Right lobe of liver (tissue), 6 donors: ENCODE results near the gene PCP4. TPM values are rescaled to one million over a fixed set of nuclear protein-coding genes. Genes with fewer than 3 reads are reported as not detected.

ENCODE experiments used
- ATAC-seq, 4 donors: fragments of 200-7000 bp; cut with Tn5 transposase; one replicate each; pipeline ENCODE4 v1.9.1; 2020; ENCODE audit warnings: mild to moderate bottlenecking in 4 of 4, moderate library complexity in 4 of 4
- DNase-seq, 3 donors: peaks; one replicate each; pipeline ENCODE4 v3.0.0-alpha.2; 2020
- H3K27ac ChIP-seq, 3 donors: fragments of 200-600 bp; one replicate each; pipeline ENCODE4 v1.8.0; 2022
- H3K27me3 ChIP-seq, 2 donors: fragments of 200-600 bp; one replicate each; pipeline ENCODE4 v1.8.0; 2022
- H3K36me3 ChIP-seq, 4 donors: fragments of 200-600 bp; sonication (generic) in 1 of 4; one replicate each; pipeline versions ENCODE4 v1.5.1 to v1.8.0; 2017 to 2022; ENCODE audit warnings: control low read depth in 1 of 4
- H3K4me1 ChIP-seq, 4 donors: fragments of 200-600 bp; sonication (generic) in 1 of 4; one replicate each; pipeline versions ENCODE4 v1.5.1 to v1.8.0; 2017 to 2022; ENCODE audit warnings: control low read depth in 1 of 4
- H3K4me3 ChIP-seq, 3 donors: fragments of 200-600 bp; one replicate each; pipeline ENCODE4 v1.8.0; 2022
- H3K9me3 ChIP-seq, 4 donors: fragments of 200-600 bp; sonication (generic) in 1 of 4; one replicate each; pipeline versions ENCODE4 v1.5.1 to v1.8.0; 2017 to 2022; ENCODE audit warnings: control low read depth in 1 of 4
- CTCF ChIP-seq, 4 donors: fragments of 200-600 bp in 3 of 4; fragments of 450-650 bp in 1 of 4; IDR thresholded peaks; one replicate each; pipeline versions ENCODE4 v1.5.1 to v1.8.0; 2016 to 2022; ENCODE audit warnings: antibody characterized with exemption in 4 of 4, mild to moderate bottlenecking in 2 of 4
- POLR2A ChIP-seq: fragments of 450-650 bp; IDR thresholded peaks from one replicate; pipeline ENCODE4 v1.6.1; 2017; ENCODE audit warnings: antibody characterized with exemption, mild to moderate bottlenecking
- WGBS: methylation state at CpG from one replicate; pipeline ENCODE4 v1.1.6; 2018; ENCODE audit warnings: low coverage, low lambda C conversion rate; ENCODE audit not compliant: insufficient coverage; ENCODE audit errors: missing lambda C conversion rate; 5-methylcytosine and 5-hydroxymethylcytosine counted together
- intact Hi-C, 2 donors: fragments of 100-400 bp; cut with DNase I; formaldehyde crosslinking; loops; one replicate each; pipeline versions ENCODE4 v1.11.2 to v1.14.1; 2022
- total RNA-seq, 6 experiments: library from RNA; depleted of rRNA in 2 of 6; stranded (reverse); fragments of >200 nt in 2 of 6; fragmentation: NEBNext Ultra II Directional in 3 of 6; extraction: Animal tissue kit (Norgen Biotek cat#: 25700) in 3 of 6; gene quantifications; one replicate each; pipeline versions ENCODE4 v1.1.0 to v1.2.4, GENCODE V29; 2016 to 2023
- donor health status: DM: no; HTN: yes; CAD: no.
- donor health status: DM: no; HTN: no; CAD: no.
- donor health status: DM: no; HTN: no; CAD: no.
- donor health status: DM: no; HTN: yes; CAD: no.
- donor health status: DM: no; HTN: yes; CAD: no.

The PCP4 gene
- total RNA-seq, 6 experiments from 2014 or later, result not detected

- Histone ChIP-seq H3K4me1 (no peaks in the 10 kb centered on the region), H3K4me3 (no peak overlapping the region), H3K27me3 (no peaks in the 10 kb centered on the region), H3K36me3 (no peaks in the 10 kb centered on the region), H3K27ac (no peak overlapping the region), H3K9me3 (no peaks in the 10 kb centered on the region)
- ATAC-seq (no peak), DNase-seq (no peak)
- 0% methylated on average over 1 of the region's 2 CpGs for WGBS
- intact Hi-C loops, result no loop called here
- TF ChIP-seq POLR2A (no peak), CTCF (IDR thresholded peaks at IDR 0.05) (no peak)
Measured at GRCh38 chr21:39850333-39850732, 16.9 kb upstream of the PCP4 start.

GRCh38 chr21:39851002-39851618 is 16.1 kb upstream of the PCP4 start:
- Histone ChIP-seq H3K9me3 (no peaks in the 10 kb centered on the region), H3K4me3 (no peak overlapping the region), H3K27me3 (no peaks in the 10 kb centered on the region), H3K4me1 (no peaks in the 10 kb centered on the region), H3K36me3 (no peaks in the 10 kb centered on the region), H3K27ac (no peak overlapping the region)
- ATAC-seq (no peak), DNase-seq (no peak)
- intact Hi-C loops, result no loop called here
- TF ChIP-seq POLR2A (no peak), CTCF (IDR thresholded peaks at IDR 0.05) (no peak)
- WGBS, result 65% methylated on average over 7 of the region's 7 CpGs

GRCh38 chr21:39852021-39852721 is 15.1 kb upstream of the PCP4 start:
- H3K27ac ChIP-seq, result no peak overlapping the region
- DNase-seq (no peak), ATAC-seq (no peak)
- no peaks in the 10 kb centered on the region for H3K4me1 ChIP-seq
- intact Hi-C loops, result no loop called here
- 31% methylated on average over 3 of the region's 5 CpGs for WGBS
- H3K36me3 ChIP-seq, result no peaks in the 10 kb centered on the region
- no peak overlapping the region for H3K4me3 ChIP-seq
- H3K9me3 ChIP-seq, result no peaks in the 10 kb centered on the region
- H3K27me3 ChIP-seq, result no peaks in the 10 kb centered on the region
- no peak for TF ChIP-seq POLR2A
- no peak for TF ChIP-seq CTCF (IDR thresholded peaks at IDR 0.05)

GRCh38 chr21:39852726-39853500 is 14.3 kb upstream of the PCP4 start:
- H3K27ac ChIP-seq, result no peak overlapping the region
- no peaks in the 10 kb centered on the region for H3K36me3 ChIP-seq
- intact Hi-C loops, result no loop called here
- no peak for TF ChIP-seq CTCF (IDR thresholded peaks at IDR 0.05)
- TF ChIP-seq POLR2A, result no peak
- no peaks in the 10 kb centered on the region for H3K27me3 ChIP-seq
- ATAC-seq (no peak), DNase-seq (no peak)
- 78% methylated on average over 6 of the region's 14 CpGs for WGBS
- H3K9me3 ChIP-seq, result no peaks in the 10 kb centered on the region
- H3K4me3 ChIP-seq, result no peak overlapping the region
- no peaks in the 10 kb centered on the region for H3K4me1 ChIP-seq
